ENCODE measurements around the gene VPS52. TPM values are rescaled to one million over a fixed set of nuclear protein-coding genes. Genes with fewer than 3 reads are reported as not detected.

The VPS52 gene
- total and polyA plus RNA-seq, 9 of the 15 experiments (the other 6 are each of a cell fraction or from before 2014, with no cell fraction given): 24.4 to 103 (median 40.2) TPM

- TF ChIP-seq, protein P1, sequence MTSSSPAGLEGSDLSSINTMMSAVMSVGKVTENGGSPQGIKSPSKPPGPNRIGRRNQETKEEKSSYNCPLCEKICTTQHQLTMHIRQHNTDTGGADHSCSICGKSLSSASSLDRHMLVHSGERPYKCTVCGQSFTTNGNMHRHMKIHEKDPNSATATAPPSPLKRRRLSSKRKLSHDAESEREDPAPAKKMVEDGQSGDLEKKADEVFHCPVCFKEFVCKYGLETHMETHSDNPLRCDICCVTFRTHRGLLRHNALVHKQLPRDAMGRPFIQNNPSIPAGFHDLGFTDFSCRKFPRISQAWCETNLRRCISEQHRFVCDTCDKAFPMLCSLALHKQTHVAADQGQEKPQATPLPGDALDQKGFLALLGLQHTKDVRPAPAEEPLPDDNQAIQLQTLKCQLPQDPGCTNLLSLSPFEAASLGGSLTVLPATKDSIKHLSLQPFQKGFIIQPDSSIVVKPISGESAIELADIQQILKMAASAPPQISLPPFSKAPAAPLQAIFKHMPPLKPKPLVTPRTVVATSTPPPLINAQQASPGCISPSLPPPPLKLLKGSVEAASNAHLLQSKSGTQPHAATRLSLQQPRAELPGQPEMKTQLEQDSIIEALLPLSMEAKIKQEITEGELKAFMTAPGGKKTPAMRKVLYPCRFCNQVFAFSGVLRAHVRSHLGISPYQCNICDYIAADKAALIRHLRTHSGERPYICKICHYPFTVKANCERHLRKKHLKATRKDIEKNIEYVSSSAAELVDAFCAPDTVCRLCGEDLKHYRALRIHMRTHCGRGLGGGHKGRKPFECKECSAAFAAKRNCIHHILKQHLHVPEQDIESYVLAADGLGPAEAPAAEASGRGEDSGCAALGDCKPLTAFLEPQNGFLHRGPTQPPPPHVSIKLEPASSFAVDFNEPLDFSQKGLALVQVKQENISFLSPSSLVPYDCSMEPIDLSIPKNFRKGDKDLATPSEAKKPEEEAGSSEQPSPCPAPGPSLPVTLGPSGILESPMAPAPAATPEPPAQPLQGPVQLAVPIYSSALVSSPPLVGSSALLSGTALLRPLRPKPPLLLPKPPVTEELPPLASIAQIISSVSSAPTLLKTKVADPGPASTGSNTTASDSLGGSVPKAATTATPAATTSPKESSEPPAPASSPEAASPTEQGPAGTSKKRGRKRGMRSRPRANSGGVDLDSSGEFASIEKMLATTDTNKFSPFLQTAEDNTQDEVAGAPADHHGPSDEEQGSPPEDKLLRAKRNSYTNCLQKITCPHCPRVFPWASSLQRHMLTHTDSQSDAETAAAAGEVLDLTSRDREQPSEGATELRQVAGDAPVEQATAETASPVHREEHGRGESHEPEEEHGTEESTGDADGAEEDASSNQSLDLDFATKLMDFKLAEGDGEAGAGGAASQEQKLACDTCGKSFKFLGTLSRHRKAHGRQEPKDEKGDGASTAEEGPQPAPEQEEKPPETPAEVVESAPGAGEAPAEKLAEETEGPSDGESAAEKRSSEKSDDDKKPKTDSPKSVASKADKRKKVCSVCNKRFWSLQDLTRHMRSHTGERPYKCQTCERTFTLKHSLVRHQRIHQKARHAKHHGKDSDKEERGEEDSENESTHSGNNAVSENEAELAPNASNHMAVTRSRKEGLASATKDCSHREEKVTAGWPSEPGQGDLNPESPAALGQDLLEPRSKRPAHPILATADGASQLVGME (CRISPR knock-in tag; IDR thresholded peaks at IDR 0.05): peak; percentile 58; the same call in 1 of the 2 replicates
- TF ChIP-seq ZFP91 (CRISPR knock-in tag; IDR thresholded peaks at IDR 0.05): no peak
- peak; percentile 94 for TF ChIP-seq ZFPM2 (CRISPR knock-in tag; IDR thresholded peaks at IDR 0.05)
- TF ChIP-seq ZNF589 (CRISPR knock-in tag; IDR thresholded peaks at IDR 0.05; ENCODE audit: low read depth): no peak
- peak; percentile 26; the same call in 1 of the 2 replicates for TF ChIP-seq KLF16 (IDR thresholded peaks at IDR 0.05)
- TF ChIP-seq MED1 (CRISPR knock-in tag; IDR thresholded peaks at IDR 0.05; ENCODE audit: borderline replicate concordance): 0 out of 2 replicates have a peak, but pooled peaks have one; percentile 94
- TF ChIP-seq, protein P2, sequence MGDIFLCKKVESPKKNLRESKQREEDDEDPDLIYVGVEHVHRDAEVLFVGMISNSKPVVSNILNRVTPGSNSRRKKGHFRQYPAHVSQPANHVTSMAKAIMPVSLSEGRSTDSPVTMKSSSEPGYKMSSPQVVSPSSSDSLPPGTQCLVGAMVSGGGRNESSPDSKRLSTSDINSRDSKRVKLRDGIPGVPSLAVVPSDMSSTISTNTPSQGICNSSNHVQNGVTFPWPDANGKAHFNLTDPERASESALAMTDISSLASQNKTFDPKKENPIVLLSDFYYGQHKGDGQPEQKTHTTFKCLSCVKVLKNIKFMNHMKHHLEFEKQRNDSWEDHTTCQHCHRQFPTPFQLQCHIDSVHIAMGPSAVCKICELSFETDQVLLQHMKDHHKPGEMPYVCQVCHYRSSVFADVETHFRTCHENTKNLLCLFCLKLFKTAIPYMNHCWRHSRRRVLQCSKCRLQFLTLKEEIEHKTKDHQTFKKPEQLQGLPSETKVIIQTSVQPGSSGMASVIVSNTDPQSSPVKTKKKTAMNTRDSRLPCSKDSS (IDR thresholded peaks at IDR 0.05; ENCODE audit: low read depth, partially characterized antibody): no peak
- no peak; a peak in 1 of 4 replicates for TF ChIP-seq KDM4B (IDR thresholded peaks at IDR 0.05; ENCODE audit: borderline replicate concordance in 2 of 2, low read depth in 1 of 2)
- TF ChIP-seq ZEB2 (IDR thresholded peaks at IDR 0.05): no peak
- TF ChIP-seq HEY1 (CRISPR knock-in tag; IDR thresholded peaks at IDR 0.05; ENCODE audit: borderline replicate concordance): no peak
- TF ChIP-seq TCFL5 (CRISPR knock-in tag; conservative IDR thresholded peaks at IDR 0.05): no peak
- TF ChIP-seq, protein P3, sequence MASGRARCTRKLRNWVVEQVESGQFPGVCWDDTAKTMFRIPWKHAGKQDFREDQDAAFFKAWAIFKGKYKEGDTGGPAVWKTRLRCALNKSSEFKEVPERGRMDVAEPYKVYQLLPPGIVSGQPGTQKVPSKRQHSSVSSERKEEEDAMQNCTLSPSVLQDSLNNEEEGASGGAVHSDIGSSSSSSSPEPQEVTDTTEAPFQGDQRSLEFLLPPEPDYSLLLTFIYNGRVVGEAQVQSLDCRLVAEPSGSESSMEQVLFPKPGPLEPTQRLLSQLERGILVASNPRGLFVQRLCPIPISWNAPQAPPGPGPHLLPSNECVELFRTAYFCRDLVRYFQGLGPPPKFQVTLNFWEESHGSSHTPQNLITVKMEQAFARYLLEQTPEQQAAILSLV (tag; IDR thresholded peaks at IDR 0.05): no peak
- TF ChIP-seq, protein P4, sequence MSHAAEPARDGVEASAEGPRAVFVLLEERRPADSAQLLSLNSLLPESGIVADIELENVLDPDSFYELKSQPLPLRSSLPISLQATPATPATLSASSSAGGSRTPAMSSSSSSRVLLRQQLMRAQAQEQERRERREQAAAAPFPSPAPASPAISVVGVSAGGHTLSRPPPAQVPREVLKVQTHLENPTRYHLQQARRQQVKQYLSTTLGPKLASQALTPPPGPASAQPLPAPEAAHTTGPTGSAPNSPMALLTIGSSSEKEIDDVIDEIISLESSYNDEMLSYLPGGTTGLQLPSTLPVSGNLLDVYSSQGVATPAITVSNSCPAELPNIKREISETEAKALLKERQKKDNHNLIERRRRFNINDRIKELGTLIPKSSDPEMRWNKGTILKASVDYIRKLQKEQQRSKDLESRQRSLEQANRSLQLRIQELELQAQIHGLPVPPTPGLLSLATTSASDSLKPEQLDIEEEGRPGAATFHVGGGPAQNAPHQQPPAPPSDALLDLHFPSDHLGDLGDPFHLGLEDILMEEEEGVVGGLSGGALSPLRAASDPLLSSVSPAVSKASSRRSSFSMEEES (CRISPR knock-in tag; IDR thresholded peaks at IDR 0.05): no peak
These were observed 5.4 kb upstream of the VPS52 start, which contains the start of gene B3GALT4 (continued) for GRCh38 chr6:33276864-33277662.
